GM23338 (cell line): Measurements from ENCODE around the gene JPH3. TPM values are rescaled to one million over a fixed set of nuclear protein-coding genes. Genes with fewer than 3 reads are reported as not detected.

Source experiments
- ATAC-seq: fragments of 200-7000 bp; cut with Tn5 transposase; 3 replicates; pipeline ENCODE4 v1.9.1; 2020
- DNase-seq: peaks from one replicate; pipeline ENCODE4 v3.0.0-alpha.2; 2015; ENCODE audit warnings: low spot score
- H2AFZ ChIP-seq: fragments of 200-600 bp; sonication (generic); 2 replicates; pipeline ENCODE4 v1.8.0; 2016; ENCODE audit warnings: antibody characterized with exemption, mild to moderate bottlenecking, moderate library complexity
- H3F3A ChIP-seq: fragments of 200-600 bp; sonication (generic); replicated peaks from 2 replicates; pipeline ENCODE4 v1.8.0; 2017; ENCODE audit warnings: antibody characterized with exemption, mixed run types, low read depth
- H3K27ac ChIP-seq: fragments of 200-600 bp; sonication (generic); 2 replicates; pipeline ENCODE4 v1.6.1; 2016; ENCODE audit warnings: low read depth
- H3K27me3 ChIP-seq: fragments of 200-600 bp; sonication (generic); 2 replicates; pipeline ENCODE4 v1.8.0; 2016; ENCODE audit warnings: mild to moderate bottlenecking, mixed run types, moderate library complexity; ENCODE audit not compliant: insufficient read depth
- H3K36me3 ChIP-seq: fragments of 200-600 bp; sonication (generic); 2 replicates; pipeline ENCODE4 v1.8.0; 2016; ENCODE audit warnings: mild to moderate bottlenecking; ENCODE audit not compliant: insufficient read depth
- H3K4me1 ChIP-seq: fragments of 200-600 bp; sonication (generic); 2 replicates; pipeline ENCODE4 v1.8.0; 2016; ENCODE audit warnings: mild to moderate bottlenecking, moderate library complexity; ENCODE audit not compliant: insufficient read depth
- H3K4me2 ChIP-seq: fragments of 200-600 bp; sonication (generic); 2 replicates; pipeline ENCODE4 v1.7.1; 2017; ENCODE audit warnings: mixed run types
- H3K4me3 ChIP-seq: fragments of 200-600 bp; sonication (generic); 2 replicates; pipeline ENCODE4 v1.6.1; 2016; ENCODE audit warnings: mixed run types
- H3K79me2 ChIP-seq: fragments of 200-600 bp; sonication (generic); replicated peaks from 2 replicates; pipeline ENCODE4 v1.8.0; 2017; ENCODE audit warnings: mild to moderate bottlenecking; ENCODE audit not compliant: insufficient read depth
- H3K9me2 ChIP-seq: fragments of 200-600 bp; sonication (generic); 2 replicates; pipeline ENCODE4 v1.8.0; 2017; ENCODE audit not compliant: insufficient read depth
- H4K20me1 ChIP-seq: fragments of 200-600 bp; sonication (generic); replicated peaks from 2 replicates; pipeline ENCODE4 v1.8.0; 2017; ENCODE audit warnings: mild to moderate bottlenecking; ENCODE audit not compliant: insufficient read depth
- H3K27ac Mint-ChIP-seq: 2 replicates; pipeline ENCODE4 v1.8.0; 2020; ENCODE audit warnings: inconsistent platforms, mild to moderate bottlenecking, moderate library complexity, mixed read lengths
- H3K27me3 Mint-ChIP-seq: 3 replicates; pipeline ENCODE4 v1.8.0; 2022; ENCODE audit warnings: low read depth, mild to moderate bottlenecking, moderate library complexity, mixed read lengths, inconsistent platforms; ENCODE audit not compliant: insufficient read depth, poor library complexity
- H3K36me3 Mint-ChIP-seq: 3 replicates; pipeline ENCODE4 v1.8.0; 2021; ENCODE audit warnings: low read depth, mild to moderate bottlenecking, inconsistent platforms, moderate library complexity, mixed read lengths
- H3K4me1 Mint-ChIP-seq: 3 replicates; pipeline ENCODE4 v1.8.0; 2020; ENCODE audit warnings: mild to moderate bottlenecking, inconsistent platforms, mixed read lengths
- H3K4me3 Mint-ChIP-seq: 3 replicates; pipeline ENCODE4 v1.8.0; 2021; ENCODE audit warnings: moderate library complexity, mild to moderate bottlenecking, inconsistent platforms, mixed read lengths
- H3K9me3 Mint-ChIP-seq: 3 replicates; pipeline ENCODE4 v1.8.0; 2020; ENCODE audit warnings: moderate library complexity, mild to moderate bottlenecking, inconsistent platforms, mixed read lengths
- CREB1 ChIP-seq: fragments of 250-450 bp; sonication (Bioruptor Pico); IDR thresholded peaks from 2 replicates; pipeline ENCODE4 v1.5.0; 2020; ENCODE audit warnings: low read depth, mild to moderate bottlenecking, moderate library complexity
- EZH2 ChIP-seq: fragments of 200-600 bp; sonication (generic); IDR thresholded peaks from one replicate; pipeline ENCODE4 v1.8.0; 2017; ENCODE audit warnings: antibody characterized with exemption, mild to moderate bottlenecking, low read depth; ENCODE audit not compliant: unreplicated experiment
- EZH2phosphoT487 ChIP-seq: fragments of 200-600 bp; sonication (generic); IDR thresholded peaks from one replicate; pipeline ENCODE4 v1.8.1; 2018; ENCODE audit warnings: antibody characterized with exemption; ENCODE audit not compliant: unreplicated experiment
- POLR2AphosphoS5 ChIP-seq: IDR thresholded peaks from 2 replicates; pipeline ENCODE4 v1.6.1; 2016; ENCODE audit warnings: antibody characterized with exemption, low read depth
- STAT1 ChIP-seq: IDR thresholded peaks from one replicate; pipeline ENCODE4 v1.6.1; 2016; ENCODE audit warnings: antibody characterized with exemption; ENCODE audit not compliant: unreplicated experiment
- ZNF114 ChIP-seq: fragments of 250-450 bp; sonication (Bioruptor Pico); IDR thresholded peaks from 2 replicates; pipeline ENCODE4 v1.5.0; 2020; ENCODE audit warnings: mild to moderate bottlenecking, moderate library complexity
- ZNF331 ChIP-seq: fragments of 250-450 bp; sonication (Bioruptor Pico); IDR thresholded peaks from 2 replicates; pipeline ENCODE4 v1.5.0; 2020; ENCODE audit warnings: low read depth, mild to moderate bottlenecking, moderate library complexity
- polyA plus RNA-seq: library from polyadenylated mRNA; unstranded; fragments of >200 nt; fragmentation: Nextera tagmentation; extraction: Ambion mirVana; gene quantifications from 2 replicates; pipeline ENCODE4 v1.2.1, GENCODE V29; 2016
- total RNA-seq: library from RNA; depleted of rRNA; stranded (reverse); fragments of >200 nt; shearing (Covaris generic); gene quantifications from 2 replicates; pipeline ENCODE4 v1.2.3, GENCODE V29; 2014
- TF ChIP-seq, protein P1 (sequence below), 2 experiments: fragments of 200-600 bp in 1 of 2; sonication (generic) in 1 of 2; conservative IDR thresholded peaks; 2 replicates each; pipeline versions ENCODE4 v1.5.1 to v1.6.1; 2016 to 2017; ENCODE audit warnings: antibody characterized with exemption in 2 of 2, low read depth in 2 of 2, mild to moderate bottlenecking in 2 of 2, moderate library complexity in 1 of 2
- TF ChIP-seq, protein P2 (sequence below): IDR thresholded peaks from 2 replicates; pipeline ENCODE4 v1.6.1; 2016; ENCODE audit warnings: antibody characterized with exemption
- TF ChIP-seq, protein P3 (sequence below): IDR thresholded peaks from one replicate; pipeline ENCODE4 v1.6.1; 2018; ENCODE audit warnings: antibody characterized with exemption; ENCODE audit not compliant: unreplicated experiment

JPH3 gene
- total and polyA plus RNA-seq, 2 experiments from 2014 or later: 8.4 to 38.3 TPM

DNA sequence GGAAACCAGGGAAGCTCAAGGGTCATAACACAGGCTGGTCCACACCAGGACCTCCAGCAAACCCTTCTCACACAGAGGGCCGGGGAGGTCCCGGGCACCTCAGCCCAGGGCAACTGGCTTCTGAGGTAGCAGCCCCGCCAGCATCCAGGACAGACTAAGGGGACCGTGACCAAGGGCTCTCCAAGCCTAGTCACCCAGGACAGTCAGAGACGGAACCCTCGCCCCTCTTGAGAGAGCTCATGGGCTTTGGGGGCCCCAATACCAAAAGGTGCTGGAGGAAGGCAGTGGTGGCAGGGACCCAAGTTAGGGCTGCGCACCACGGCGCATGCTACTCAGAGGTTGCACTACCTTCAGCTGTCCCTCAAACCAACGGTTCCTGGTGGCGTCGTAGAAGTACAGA is 108.6 kb downstream of the JPH3 start (continued):
- TF ChIP-seq, protein P1, sequence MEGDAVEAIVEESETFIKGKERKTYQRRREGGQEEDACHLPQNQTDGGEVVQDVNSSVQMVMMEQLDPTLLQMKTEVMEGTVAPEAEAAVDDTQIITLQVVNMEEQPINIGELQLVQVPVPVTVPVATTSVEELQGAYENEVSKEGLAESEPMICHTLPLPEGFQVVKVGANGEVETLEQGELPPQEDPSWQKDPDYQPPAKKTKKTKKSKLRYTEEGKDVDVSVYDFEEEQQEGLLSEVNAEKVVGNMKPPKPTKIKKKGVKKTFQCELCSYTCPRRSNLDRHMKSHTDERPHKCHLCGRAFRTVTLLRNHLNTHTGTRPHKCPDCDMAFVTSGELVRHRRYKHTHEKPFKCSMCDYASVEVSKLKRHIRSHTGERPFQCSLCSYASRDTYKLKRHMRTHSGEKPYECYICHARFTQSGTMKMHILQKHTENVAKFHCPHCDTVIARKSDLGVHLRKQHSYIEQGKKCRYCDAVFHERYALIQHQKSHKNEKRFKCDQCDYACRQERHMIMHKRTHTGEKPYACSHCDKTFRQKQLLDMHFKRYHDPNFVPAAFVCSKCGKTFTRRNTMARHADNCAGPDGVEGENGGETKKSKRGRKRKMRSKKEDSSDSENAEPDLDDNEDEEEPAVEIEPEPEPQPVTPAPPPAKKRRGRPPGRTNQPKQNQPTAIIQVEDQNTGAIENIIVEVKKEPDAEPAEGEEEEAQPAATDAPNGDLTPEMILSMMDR (conservative IDR thresholded peaks at IDR 0.05; ENCODE audit: low read depth in 2 of 2): no peak
- TF ChIP-seq POLR2AphosphoS5 (no peak), CREB1 (no peak), ZNF331 (no peak)

DNA sequence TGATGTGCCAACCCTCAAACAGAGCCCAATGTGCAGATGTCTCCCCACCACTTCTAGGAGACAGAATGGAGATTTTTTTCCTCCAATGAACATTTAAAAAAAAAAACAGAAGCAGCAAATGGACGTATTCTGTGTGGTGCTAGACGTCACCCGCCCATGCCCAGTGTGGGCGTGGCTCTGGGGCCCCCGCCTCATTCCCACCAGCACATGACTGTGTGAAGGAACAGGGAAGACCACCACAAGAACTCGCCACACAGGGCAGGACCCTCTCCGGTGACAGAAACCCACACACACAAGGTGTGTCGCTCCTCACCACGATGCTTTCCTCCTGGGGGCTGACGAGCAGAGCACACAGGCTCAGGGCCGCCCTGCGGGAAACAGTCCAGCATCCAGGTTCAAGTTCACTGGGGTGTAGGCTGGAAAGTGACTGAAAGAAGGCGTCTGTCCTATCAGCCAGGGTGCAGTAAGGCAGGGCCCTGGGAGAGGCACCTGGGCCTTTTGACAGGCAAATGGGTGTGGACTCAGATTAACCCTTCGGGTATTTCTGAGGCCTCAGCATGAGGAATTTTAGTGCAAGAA is 110.0 kb downstream of the JPH3 start:
- Histone ChIP-seq H3K4me2 (no peak overlapping the region), H3K27me3 (no peaks in the 10 kb centered on the region), H3K4me3 (no peak overlapping the region), H3K79me2 (peaks cover 4% of the 10 kb centered on the region; the same call in 1 of the 2 replicates), H2AFZ (no peak overlapping the region), H3K9me2 (no peaks in the 10 kb centered on the region), H3K27ac (no peak overlapping the region), H3F3A (no peaks in the 10 kb centered on the region), H4K20me1 (peaks cover 5% of the 10 kb centered on the region), H3K36me3 (no peaks in the 10 kb centered on the region), H3K4me1 (no peaks in the 10 kb centered on the region)
- H3K27ac Mint-ChIP-seq: no peak overlapping the region
- ATAC-seq (no peak), DNase-seq (no peak)
- no peaks in the 10 kb centered on the region for H3K9me3 Mint-ChIP-seq
- H3K27me3 Mint-ChIP-seq: peaks cover 6% of the 10 kb centered on the region
- H3K4me1 Mint-ChIP-seq: peaks cover 3% of the 10 kb centered on the region; the same call in 2 of the 3 replicates
- TF ChIP-seq STAT1 (no peak), ZNF331 (no peak), CREB1 (no peak), POLR2AphosphoS5 (no peak), EZH2phosphoT487 (no peak), EZH2 (no peak), ZNF114 (CRISPR knock-in tag) (no peak)
- TF ChIP-seq, protein P1 (conservative IDR thresholded peaks at IDR 0.05; ENCODE audit: low read depth in 2 of 2): no peak
- TF ChIP-seq, protein P2, sequence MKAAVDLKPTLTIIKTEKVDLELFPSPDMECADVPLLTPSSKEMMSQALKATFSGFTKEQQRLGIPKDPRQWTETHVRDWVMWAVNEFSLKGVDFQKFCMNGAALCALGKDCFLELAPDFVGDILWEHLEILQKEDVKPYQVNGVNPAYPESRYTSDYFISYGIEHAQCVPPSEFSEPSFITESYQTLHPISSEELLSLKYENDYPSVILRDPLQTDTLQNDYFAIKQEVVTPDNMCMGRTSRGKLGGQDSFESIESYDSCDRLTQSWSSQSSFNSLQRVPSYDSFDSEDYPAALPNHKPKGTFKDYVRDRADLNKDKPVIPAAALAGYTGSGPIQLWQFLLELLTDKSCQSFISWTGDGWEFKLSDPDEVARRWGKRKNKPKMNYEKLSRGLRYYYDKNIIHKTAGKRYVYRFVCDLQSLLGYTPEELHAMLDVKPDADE: no peak
- TF ChIP-seq, protein P3, sequence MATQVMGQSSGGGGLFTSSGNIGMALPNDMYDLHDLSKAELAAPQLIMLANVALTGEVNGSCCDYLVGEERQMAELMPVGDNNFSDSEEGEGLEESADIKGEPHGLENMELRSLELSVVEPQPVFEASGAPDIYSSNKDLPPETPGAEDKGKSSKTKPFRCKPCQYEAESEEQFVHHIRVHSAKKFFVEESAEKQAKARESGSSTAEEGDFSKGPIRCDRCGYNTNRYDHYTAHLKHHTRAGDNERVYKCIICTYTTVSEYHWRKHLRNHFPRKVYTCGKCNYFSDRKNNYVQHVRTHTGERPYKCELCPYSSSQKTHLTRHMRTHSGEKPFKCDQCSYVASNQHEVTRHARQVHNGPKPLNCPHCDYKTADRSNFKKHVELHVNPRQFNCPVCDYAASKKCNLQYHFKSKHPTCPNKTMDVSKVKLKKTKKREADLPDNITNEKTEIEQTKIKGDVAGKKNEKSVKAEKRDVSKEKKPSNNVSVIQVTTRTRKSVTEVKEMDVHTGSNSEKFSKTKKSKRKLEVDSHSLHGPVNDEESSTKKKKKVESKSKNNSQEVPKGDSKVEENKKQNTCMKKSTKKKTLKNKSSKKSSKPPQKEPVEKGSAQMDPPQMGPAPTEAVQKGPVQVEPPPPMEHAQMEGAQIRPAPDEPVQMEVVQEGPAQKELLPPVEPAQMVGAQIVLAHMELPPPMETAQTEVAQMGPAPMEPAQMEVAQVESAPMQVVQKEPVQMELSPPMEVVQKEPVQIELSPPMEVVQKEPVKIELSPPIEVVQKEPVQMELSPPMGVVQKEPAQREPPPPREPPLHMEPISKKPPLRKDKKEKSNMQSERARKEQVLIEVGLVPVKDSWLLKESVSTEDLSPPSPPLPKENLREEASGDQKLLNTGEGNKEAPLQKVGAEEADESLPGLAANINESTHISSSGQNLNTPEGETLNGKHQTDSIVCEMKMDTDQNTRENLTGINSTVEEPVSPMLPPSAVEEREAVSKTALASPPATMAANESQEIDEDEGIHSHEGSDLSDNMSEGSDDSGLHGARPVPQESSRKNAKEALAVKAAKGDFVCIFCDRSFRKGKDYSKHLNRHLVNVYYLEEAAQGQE: no peak
- H3K36me3 Mint-ChIP-seq: peaks cover 53% of the 10 kb centered on the region
- H3K4me3 Mint-ChIP-seq: no peak overlapping the region
